Neural crest cell (in vitro differentiated cells): ENCODE results near the gene MMP28. TPM values are rescaled to one million over a fixed set of nuclear protein-coding genes. Genes with fewer than 3 reads are reported as not detected.

Source experiments
- DNase-seq: peaks from one replicate; pipeline ENCODE4 v3.0.0; 2021; ENCODE audit warnings: low read depth, mixed read lengths, low spot score
- H3K27ac Mint-ChIP-seq: one replicate; pipeline ENCODE4 v1.8.0; 2021; ENCODE audit warnings: mild to moderate bottlenecking, mixed read lengths; ENCODE audit not compliant: unreplicated experiment
- H3K27me3 Mint-ChIP-seq: 2 replicates; pipeline ENCODE4 v1.8.0; 2021; ENCODE audit warnings: low read depth, mild to moderate bottlenecking, mixed read lengths
- H3K36me3 Mint-ChIP-seq: 2 replicates; pipeline ENCODE4 v1.8.0; 2021; ENCODE audit warnings: low read depth, mild to moderate bottlenecking, mixed read lengths
- H3K4me1 Mint-ChIP-seq: 2 replicates; pipeline ENCODE4 v1.8.0; 2021; ENCODE audit warnings: mixed read lengths
- H3K4me3 Mint-ChIP-seq: one replicate; pipeline ENCODE4 v1.8.0; 2021; ENCODE audit warnings: mild to moderate bottlenecking, mixed read lengths
- H3K9me3 Mint-ChIP-seq: 2 replicates; pipeline ENCODE4 v1.8.0; 2021; ENCODE audit warnings: mixed read lengths
- total RNA-seq: library from RNA; stranded (reverse); gene quantifications from 2 replicates; pipeline ENCODE4 v1.2.1, GENCODE V29; 2021
- TF ChIP-seq, protein P1 (sequence below): fragments of 200-600 bp; sonication (generic); conservative IDR thresholded peaks from 2 replicates; pipeline ENCODE4 v1.5.0; 2021; ENCODE audit warnings: antibody characterized with exemption, mild to moderate bottlenecking

Gene MMP28
- total RNA-seq, 1 donor from 2014 or later, result 0.68 TPM

DNA sequence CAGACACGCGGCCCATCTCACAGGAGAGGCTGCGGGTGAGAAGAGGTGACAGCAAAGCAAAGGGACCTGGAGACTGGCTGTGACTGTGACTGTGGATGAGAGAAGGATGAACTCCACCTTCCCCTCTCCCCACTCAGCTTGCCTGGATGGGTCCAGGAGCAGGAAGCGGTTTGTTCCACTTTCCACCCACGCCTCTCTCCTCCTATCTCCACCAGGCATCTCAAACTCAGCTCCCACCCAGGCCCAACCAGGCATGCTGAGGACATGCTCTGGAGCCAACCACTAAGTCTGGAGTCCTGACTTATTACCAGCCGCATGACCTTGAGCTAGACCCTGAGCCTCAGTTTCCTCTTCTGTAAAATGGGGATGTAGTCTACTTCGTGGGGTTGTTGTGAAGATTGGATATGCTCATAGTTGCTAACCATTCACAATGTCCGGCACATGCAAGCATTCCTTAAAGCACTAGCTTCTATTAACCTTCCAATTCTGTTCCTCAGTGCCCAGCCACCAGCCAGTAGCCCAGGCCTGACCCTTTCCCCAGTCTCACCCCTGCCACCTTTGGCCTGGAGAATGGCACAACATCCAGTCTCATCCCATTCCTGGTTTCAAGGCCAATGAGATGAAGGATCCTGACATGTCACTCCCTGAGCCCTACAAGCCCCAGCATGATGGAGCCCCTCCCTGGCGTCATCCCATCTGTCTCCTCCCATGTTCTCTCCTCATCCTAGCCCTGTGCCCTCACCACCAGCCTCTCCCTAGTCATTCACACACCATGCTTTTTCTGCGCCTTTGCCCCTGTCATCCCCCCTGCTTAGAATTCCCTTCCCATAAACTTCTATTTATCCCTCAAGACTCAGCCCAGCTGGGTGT is 44.7 kb downstream of the MMP28 start:
- no peak overlapping the region for H3K27ac Mint-ChIP-seq
- no peak overlapping the region for H3K4me3 Mint-ChIP-seq
- no peaks in the 10 kb centered on the region for H3K36me3 Mint-ChIP-seq
- peaks cover 8% of the 10 kb centered on the region for H3K4me1 Mint-ChIP-seq
- TF ChIP-seq, protein P1, sequence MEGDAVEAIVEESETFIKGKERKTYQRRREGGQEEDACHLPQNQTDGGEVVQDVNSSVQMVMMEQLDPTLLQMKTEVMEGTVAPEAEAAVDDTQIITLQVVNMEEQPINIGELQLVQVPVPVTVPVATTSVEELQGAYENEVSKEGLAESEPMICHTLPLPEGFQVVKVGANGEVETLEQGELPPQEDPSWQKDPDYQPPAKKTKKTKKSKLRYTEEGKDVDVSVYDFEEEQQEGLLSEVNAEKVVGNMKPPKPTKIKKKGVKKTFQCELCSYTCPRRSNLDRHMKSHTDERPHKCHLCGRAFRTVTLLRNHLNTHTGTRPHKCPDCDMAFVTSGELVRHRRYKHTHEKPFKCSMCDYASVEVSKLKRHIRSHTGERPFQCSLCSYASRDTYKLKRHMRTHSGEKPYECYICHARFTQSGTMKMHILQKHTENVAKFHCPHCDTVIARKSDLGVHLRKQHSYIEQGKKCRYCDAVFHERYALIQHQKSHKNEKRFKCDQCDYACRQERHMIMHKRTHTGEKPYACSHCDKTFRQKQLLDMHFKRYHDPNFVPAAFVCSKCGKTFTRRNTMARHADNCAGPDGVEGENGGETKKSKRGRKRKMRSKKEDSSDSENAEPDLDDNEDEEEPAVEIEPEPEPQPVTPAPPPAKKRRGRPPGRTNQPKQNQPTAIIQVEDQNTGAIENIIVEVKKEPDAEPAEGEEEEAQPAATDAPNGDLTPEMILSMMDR, result no peak
- peaks cover 32% of the 10 kb centered on the region for H3K27me3 Mint-ChIP-seq
- no peak for DNase-seq
- H3K9me3 Mint-ChIP-seq, result no peaks in the 10 kb centered on the region

DNA sequence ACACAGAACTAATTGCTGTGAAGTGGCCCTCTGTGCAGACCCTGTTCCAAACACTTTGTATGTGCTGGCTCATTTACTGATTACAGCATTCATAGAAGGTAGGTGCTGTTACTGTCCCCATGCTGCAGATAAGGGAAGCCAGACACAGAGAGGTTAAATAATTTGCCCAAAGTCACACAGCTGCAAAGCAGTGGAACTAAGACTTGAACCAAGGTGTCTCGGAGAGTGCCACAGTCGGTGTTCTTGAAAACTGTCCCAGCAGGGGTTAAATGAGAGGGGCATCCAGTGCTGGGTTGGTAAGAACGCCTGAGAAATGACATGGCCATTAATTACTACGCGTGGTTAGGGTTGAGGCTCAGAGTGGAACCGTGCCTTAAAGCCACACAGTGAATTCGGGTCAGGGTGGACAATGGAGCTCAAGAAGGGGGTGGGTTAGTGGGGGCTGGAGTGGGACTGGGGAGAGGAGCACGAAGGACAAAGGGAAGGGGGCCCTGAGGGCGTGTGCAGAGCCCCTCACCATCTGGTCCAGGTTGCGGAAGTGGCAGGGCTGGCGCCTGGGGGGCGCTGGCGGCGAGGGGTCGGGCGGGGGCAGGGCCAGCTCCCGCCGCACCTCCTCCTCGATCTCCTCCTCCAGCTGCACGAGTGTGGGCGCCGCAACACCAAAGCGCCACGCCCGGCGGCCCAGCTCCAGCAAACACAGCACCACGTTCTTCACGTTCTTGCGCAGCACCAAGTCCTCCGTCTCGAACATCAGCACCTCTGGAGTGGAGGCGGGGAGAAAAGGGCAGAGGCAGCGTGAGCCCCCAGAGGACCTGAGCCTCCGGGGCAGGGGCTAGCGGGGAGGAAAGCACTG is 45.7 kb downstream of the MMP28 start:
- DNase-seq, result no peak
- no peak overlapping the region for H3K4me3 Mint-ChIP-seq
- peaks cover 33% of the 10 kb centered on the region for H3K27me3 Mint-ChIP-seq
- TF ChIP-seq, protein P1, result no peak
- H3K4me1 Mint-ChIP-seq, result peaks cover 8% of the 10 kb centered on the region
- no peaks in the 10 kb centered on the region for H3K36me3 Mint-ChIP-seq
- H3K9me3 Mint-ChIP-seq, result no peaks in the 10 kb centered on the region
- no peak overlapping the region for H3K27ac Mint-ChIP-seq

DNA sequence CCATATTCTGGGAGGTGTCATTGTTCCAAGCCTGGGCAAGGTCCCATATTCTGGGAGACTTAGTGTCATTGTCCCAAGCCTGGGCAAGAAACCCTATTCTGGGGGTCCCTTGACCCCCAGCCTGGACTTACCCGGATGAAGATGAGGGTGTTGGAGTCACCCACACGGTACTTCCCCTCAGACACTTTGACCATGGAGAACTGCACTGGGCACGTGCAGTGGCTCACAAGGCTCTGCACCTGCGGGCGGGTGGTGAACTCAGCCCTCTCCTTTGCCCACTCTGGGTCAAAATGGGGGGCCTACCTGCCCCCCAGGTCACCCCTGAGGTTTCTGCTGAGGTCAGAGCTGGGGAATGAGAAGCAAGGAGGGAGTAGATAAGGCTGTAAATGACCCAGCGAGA is 46.5 kb downstream of the MMP28 start:
- peaks cover 8% of the 10 kb centered on the region for H3K4me1 Mint-ChIP-seq
- no peak overlapping the region for H3K27ac Mint-ChIP-seq
- no peak for DNase-seq
- no peaks in the 10 kb centered on the region for H3K36me3 Mint-ChIP-seq
- TF ChIP-seq, protein P1, result no peak
- peaks cover 40% of the 10 kb centered on the region for H3K27me3 Mint-ChIP-seq
- H3K9me3 Mint-ChIP-seq, result no peaks in the 10 kb centered on the region
- H3K4me3 Mint-ChIP-seq, result no peak overlapping the region

DNA sequence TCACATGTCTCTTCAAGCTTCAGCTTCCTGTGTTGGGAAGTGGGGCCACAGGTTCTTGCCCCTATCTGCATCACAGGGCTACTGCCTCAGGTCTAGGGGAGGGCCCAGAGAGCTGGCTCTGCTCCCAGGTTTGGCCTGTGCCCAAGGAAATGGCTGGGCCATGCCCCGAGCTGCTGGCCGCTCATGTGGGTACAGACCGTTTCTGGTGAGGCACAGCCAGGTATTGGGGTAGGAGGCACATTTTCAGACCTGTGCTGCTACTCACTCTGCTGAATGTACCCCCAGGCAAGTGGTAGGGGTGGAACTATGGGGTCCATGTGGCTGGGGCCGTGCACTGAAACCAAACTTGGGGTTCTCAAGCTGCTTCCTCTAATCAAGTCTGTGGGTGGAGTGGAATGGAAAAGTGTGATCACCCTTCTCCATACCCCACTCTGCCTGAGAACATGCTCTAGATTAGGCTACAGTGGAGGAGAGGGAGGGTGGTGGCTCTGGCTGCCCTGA is 47.0 kb downstream of the MMP28 start:
- DNase-seq, result no peak
- Mint-ChIP-seq H3K9me3 (no peaks in the 10 kb centered on the region), H3K4me3 (no peak overlapping the region), H3K27ac (no peak overlapping the region), H3K36me3 (no peaks in the 10 kb centered on the region), H3K4me1 (peaks cover 8% of the 10 kb centered on the region), H3K27me3 (peaks cover 45% of the 10 kb centered on the region)
- TF ChIP-seq, protein P1, result no peak

GRCh38 chr17:35747540-35748017 is 47.9 kb downstream of the MMP28 start:
- Mint-ChIP-seq H3K9me3 (no peaks in the 10 kb centered on the region), H3K4me3 (peak overlapping the region; percentile 56), H3K4me1 (peaks cover 8% of the 10 kb centered on the region), H3K27ac (no peak overlapping the region), H3K36me3 (no peaks in the 10 kb centered on the region), H3K27me3 (peaks cover 50% of the 10 kb centered on the region)
- TF ChIP-seq, protein P1, result peak; percentile 89
- DNase-seq, result peak; percentile 84
